DND-41 (cell line): Measurements from ENCODE around the gene ACBD6.

Experiments
- ATAC-seq: fragments of 200-7000 bp; cut with Tn5 transposase; 3 replicates; pipeline ENCODE4 v1.9.1; 2021; ENCODE audit warnings: low read depth; ENCODE audit not compliant: insufficient read depth
- DNase-seq: peaks from one replicate; pipeline ENCODE4 v3.0.0-alpha.2; 2020
- H2AFZ ChIP-seq: 2 replicates; pipeline ENCODE4 v1.6.0; 2012; ENCODE audit warnings: low read depth, low read length
- H3K27ac ChIP-seq: 2 replicates; pipeline ENCODE4 v1.5.1; 2012; ENCODE audit warnings: low read length, inconsistent platforms
- H3K27me3 ChIP-seq: fragments of 200-600 bp; sonication (generic); 2 replicates; pipeline ENCODE4 v1.6.0; 2012; ENCODE audit warnings: low read length, mild to moderate bottlenecking, inconsistent platforms; ENCODE audit not compliant: insufficient read depth, poor library complexity
- H3K36me3 ChIP-seq: 2 replicates; pipeline ENCODE4 v1.5.1; 2012; ENCODE audit warnings: low read length, inconsistent platforms; ENCODE audit not compliant: insufficient read depth
- H3K4me1 ChIP-seq: 2 replicates; pipeline ENCODE4 v1.5.1; 2012; ENCODE audit warnings: mild to moderate bottlenecking, low read length; ENCODE audit not compliant: insufficient read depth
- H3K4me2 ChIP-seq: 2 replicates; pipeline ENCODE4 v1.6.0; 2012; ENCODE audit warnings: mild to moderate bottlenecking, moderate library complexity, low read length, inconsistent platforms; ENCODE audit not compliant: insufficient read depth
- H3K4me3 ChIP-seq, 2 experiments: fragments of 200-600 bp in 1 of 2; shearing (Covaris generic) in 1 of 2; 2 replicates each; pipeline ENCODE4 v1.5.1; 2012 to 2016; ENCODE audit warnings: inconsistent platforms in 2 of 2, low read length in 2 of 2, mild to moderate bottlenecking in 2 of 2, low read depth in 1 of 2, moderate library complexity in 1 of 2
- H3K79me2 ChIP-seq: 2 replicates; pipeline ENCODE4 v1.6.0; 2012; ENCODE audit warnings: low read length, inconsistent platforms; ENCODE audit not compliant: insufficient read depth
- H3K9ac ChIP-seq: 2 replicates; pipeline ENCODE4 v1.6.0; 2012; ENCODE audit warnings: low read depth, mild to moderate bottlenecking, inconsistent platforms, low read length, moderate library complexity
- H3K9me3 ChIP-seq: 2 replicates; pipeline ENCODE4 v1.5.1; 2012; ENCODE audit warnings: low read length, moderate library complexity, mild to moderate bottlenecking, inconsistent platforms; ENCODE audit not compliant: insufficient read depth, severe bottlenecking
- H4K20me1 ChIP-seq: 2 replicates; pipeline ENCODE4 v1.6.0; 2012; ENCODE audit warnings: low read length; ENCODE audit not compliant: insufficient read depth
- EZH2 ChIP-seq: IDR thresholded peaks from 3 replicates; pipeline ENCODE4 v1.6.1; 2012; ENCODE audit warnings: borderline replicate concordance, low read depth, mild to moderate bottlenecking, moderate library complexity, low read length, inconsistent platforms; ENCODE audit not compliant: severe bottlenecking
- TF ChIP-seq, protein P1 (sequence below): IDR thresholded peaks from 2 replicates; pipeline ENCODE4 v1.5.1; 2012; ENCODE audit warnings: borderline replicate concordance, low read length, moderate library complexity, mild to moderate bottlenecking; ENCODE audit not compliant: poor library complexity, severe bottlenecking; ENCODE audit errors: extremely low read depth

ACBD6 gene

DNA sequence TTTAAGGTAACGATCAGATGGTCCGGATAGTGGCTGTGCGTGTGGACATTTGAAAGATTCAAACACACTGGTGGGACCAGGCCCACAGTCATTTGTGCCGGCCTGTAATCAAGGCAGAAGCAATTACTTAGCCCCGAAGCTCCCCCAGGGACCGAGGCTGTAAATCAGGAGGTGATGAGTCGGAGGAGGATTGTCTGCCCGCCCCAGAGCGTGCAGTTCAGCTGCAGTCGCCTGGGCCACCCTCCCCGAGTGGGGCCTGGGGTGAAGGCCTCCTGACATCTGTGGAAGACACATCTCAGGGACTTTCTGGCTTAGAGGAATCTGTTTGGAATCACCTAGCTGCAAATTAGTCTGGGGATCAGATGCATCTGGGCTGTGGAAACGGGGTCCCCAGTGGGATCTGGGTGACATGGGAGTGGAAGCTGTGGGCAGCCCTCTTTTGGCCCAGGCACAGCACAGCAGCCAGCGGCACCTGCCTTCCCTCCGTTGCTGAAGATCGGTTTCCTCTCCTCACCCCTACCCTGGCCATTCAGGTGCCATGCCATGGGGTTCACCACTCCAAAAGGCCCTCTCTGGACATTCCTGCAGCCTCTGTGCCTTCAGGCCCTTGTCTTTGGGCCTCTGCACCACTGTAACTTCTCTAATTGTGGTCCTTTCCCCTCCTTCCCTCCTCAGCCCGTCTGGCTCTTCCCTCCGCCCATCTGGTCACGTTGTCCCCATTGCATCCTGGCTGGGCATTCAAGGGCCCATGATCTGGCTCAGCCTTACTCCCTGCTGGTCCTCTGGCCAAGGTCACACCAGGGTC lies 246.6 kb downstream of the ACBD6 start:
- Histone ChIP-seq H3K4me2 (no peak overlapping the region), H4K20me1 (no peaks in the 10 kb centered on the region; the same call in 1 of the 2 replicates), H3K4me3 (no peak overlapping the region), H3K4me1 (no peaks in the 10 kb centered on the region), H3K9ac (no peak overlapping the region), H3K27me3 (no peaks in the 10 kb centered on the region), H3K27ac (no peak overlapping the region), H3K9me3 (no peaks in the 10 kb centered on the region), H3K36me3 (no peaks in the 10 kb centered on the region), H3K79me2 (no peaks in the 10 kb centered on the region), H2AFZ (no peak overlapping the region)
- ATAC-seq (no peak), DNase-seq (no peak)
- TF ChIP-seq, protein P1, sequence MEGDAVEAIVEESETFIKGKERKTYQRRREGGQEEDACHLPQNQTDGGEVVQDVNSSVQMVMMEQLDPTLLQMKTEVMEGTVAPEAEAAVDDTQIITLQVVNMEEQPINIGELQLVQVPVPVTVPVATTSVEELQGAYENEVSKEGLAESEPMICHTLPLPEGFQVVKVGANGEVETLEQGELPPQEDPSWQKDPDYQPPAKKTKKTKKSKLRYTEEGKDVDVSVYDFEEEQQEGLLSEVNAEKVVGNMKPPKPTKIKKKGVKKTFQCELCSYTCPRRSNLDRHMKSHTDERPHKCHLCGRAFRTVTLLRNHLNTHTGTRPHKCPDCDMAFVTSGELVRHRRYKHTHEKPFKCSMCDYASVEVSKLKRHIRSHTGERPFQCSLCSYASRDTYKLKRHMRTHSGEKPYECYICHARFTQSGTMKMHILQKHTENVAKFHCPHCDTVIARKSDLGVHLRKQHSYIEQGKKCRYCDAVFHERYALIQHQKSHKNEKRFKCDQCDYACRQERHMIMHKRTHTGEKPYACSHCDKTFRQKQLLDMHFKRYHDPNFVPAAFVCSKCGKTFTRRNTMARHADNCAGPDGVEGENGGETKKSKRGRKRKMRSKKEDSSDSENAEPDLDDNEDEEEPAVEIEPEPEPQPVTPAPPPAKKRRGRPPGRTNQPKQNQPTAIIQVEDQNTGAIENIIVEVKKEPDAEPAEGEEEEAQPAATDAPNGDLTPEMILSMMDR: no peak
- no peak for TF ChIP-seq EZH2

DNA sequence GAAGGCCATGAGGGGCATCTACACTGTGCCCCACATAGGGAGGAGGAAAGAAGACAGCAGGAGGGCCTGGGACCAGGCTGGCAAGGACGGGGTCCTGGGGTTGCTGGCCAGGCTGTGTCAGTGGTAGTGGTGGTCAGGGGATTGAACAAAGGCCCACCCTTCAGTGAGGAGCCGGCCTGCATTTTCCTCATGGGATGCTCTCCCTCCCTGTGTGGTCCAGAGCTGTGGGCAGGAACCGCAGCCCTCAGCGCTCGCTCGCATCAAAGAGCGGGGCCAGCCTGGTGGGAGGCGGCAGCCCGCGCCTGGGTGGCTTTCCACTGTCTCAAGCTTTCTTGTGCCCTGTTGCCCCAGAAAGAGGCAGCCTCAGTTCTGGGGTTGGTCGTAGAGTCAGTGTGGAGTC lies 247.5 kb downstream of the ACBD6 start:
- H3K4me1 ChIP-seq: peaks cover 4% of the 10 kb centered on the region; the same call in 1 of the 2 replicates
- ATAC-seq (no peak), DNase-seq (no peak)

DNA sequence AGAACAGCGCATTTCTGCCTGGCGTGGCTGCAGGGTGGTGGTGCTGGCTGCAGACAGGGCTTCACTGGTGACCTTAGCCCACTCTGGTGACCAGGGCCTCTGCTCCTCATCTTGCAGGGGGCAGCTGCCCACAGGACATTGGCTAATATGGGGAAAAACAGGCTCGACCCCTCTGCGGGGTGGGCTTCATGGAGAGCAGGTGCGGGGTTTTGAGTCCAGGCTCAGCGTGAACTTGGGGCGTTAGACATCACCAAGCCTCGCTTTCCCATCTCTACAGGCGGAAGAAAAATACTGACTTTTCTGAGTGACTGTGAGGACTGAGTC lies 247.9 kb downstream of the ACBD6 start:
- Histone ChIP-seq H3K4me1 (peaks cover 4% of the 10 kb centered on the region; the same call in 1 of the 2 replicates), H2AFZ (no peak overlapping the region)

More for the DNA sequence above, 247.5 kb downstream of the ACBD6 start:
- Histone ChIP-seq H3K9me3 (no peaks in the 10 kb centered on the region), H3K27ac (no peak overlapping the region), H3K79me2 (no peaks in the 10 kb centered on the region), H2AFZ (no peak overlapping the region), H4K20me1 (no peaks in the 10 kb centered on the region; the same call in 1 of the 2 replicates), H3K4me3 (no peak overlapping the region), H3K27me3 (no peaks in the 10 kb centered on the region), H3K9ac (no peak overlapping the region), H3K4me2 (no peak overlapping the region), H3K36me3 (no peaks in the 10 kb centered on the region)
- TF ChIP-seq, protein P1: no peak
- no peak for TF ChIP-seq EZH2

DNA sequence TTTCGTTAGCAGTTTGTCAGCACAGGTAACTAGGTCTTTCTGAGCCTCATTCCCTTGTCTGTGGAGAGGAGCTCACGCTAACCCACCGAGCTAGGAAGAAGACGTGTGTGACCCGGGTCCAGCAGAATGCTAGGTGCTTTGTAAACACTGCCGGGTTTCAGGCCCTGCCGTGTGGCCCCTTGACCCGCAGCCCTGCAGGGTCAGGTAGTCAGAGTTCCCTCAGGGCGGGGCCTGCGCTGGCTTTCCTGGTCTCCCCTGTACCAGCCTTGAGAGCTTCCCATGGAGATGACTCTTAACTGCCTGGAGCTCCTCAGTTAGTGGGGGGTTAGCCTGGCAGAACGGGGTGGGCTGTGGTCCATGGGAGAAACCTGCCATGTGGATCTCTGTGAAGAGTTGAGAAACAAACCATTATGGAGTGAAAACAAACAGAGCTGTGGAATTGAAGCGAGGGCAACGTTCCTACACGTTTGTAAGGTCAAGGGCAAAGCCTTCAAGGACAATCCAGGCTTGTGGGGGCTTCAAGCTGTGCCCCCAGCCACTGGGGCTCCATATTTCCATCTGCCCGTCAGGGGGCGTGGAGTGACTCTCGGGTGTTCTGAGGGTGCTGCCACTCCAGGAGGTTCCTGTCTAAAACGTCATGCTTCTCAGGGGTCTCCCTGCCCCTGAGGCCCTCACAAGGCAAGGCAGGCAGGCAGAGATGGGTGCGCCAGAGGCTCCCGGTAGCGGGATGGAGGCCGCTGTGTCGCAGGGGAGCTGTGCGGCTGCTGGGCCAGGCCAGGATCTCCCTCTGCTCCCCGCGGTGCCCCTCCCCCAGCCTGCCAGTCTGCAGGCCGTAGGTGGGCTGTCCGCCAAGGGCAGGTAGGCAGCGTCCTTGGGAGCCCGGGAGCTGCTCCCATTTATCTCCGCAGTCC lies 248.5 kb downstream of the ACBD6 start:
- Histone ChIP-seq H3K9me3 (no peaks in the 10 kb centered on the region), H3K4me1 (peaks cover 4% of the 10 kb centered on the region; the same call in 1 of the 2 replicates), H3K9ac (no peak overlapping the region), H3K79me2 (no peaks in the 10 kb centered on the region), H3K4me2 (no peak overlapping the region), H2AFZ (no peak overlapping the region), H3K4me3 (no peak overlapping the region), H4K20me1 (no peaks in the 10 kb centered on the region; the same call in 1 of the 2 replicates), H3K27ac (no peak overlapping the region), H3K36me3 (no peaks in the 10 kb centered on the region), H3K27me3 (no peaks in the 10 kb centered on the region)
- TF ChIP-seq, protein P1: no peak
- no peak for TF ChIP-seq EZH2
- ATAC-seq: no peak
- no peak for DNase-seq

More for the DNA sequence above, 247.9 kb downstream of the ACBD6 start:
- Histone ChIP-seq H3K4me3 (no peak overlapping the region), H3K9me3 (no peaks in the 10 kb centered on the region), H3K79me2 (no peaks in the 10 kb centered on the region), H3K36me3 (no peaks in the 10 kb centered on the region), H3K27me3 (no peaks in the 10 kb centered on the region), H4K20me1 (no peaks in the 10 kb centered on the region; the same call in 1 of the 2 replicates), H3K9ac (no peak overlapping the region), H3K27ac (no peak overlapping the region), H3K4me2 (no peak overlapping the region)
- DNase-seq: no peak
- ATAC-seq: no peak
- no peak for TF ChIP-seq EZH2
